ENCODE data around the gene CPEB1.
"Not testable (repeated sequence)": the region's sequence is repeated elsewhere in the genome, so short reads cannot be mapped to it uniquely, and the experiment has no call there.

Gene CPEB1

DNA sequence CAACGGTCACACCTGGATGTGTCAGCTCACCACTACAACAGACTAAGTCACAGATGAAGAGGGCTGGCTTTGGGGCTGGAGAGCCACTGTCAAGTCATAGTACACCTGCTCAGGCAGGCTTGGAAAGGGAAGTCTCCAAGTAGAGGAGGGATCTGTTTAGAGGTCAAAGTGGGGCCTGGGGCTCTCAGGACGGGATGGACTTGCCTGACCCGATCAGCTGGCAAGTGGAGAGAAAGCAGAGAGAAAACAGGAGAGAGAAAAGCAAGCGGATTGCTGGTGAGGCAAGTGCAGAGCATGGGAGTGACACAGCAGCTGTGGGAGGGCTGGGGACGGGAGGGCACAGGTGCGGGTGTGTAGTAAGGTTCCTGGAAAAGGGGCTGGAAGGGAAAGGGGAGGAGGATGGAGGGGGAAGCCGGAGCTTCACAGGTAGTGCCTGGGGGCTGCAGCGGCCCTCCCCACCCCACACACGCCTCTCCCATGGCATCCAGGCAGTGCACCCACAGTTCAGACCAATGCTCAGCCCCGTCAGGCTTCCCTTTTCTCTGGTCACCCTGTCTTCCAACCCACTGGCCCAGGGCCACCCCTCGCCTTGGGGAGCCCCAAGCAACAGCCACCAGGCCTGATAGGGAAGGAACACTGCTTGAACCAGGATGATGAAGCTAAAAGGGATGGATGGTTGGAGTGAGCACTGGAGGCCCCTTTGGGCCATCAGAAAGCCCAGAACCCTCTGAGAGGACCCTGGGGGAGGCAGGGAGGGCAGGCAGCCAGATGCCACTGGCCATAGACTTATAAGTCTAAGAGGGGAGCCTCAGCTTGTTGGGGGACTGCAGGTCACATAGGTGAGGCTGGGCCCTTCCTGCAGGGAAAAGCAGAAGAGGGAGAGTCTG is 115.4 kb downstream of the CPEB1 start:
- no peak overlapping the region for H3K4me3 ChIP-seq (ENCODE audit: low read depth, low read length)
- no peak for DNase-seq (ENCODE audit: low read depth)
- TF ChIP-seq, protein P1, sequence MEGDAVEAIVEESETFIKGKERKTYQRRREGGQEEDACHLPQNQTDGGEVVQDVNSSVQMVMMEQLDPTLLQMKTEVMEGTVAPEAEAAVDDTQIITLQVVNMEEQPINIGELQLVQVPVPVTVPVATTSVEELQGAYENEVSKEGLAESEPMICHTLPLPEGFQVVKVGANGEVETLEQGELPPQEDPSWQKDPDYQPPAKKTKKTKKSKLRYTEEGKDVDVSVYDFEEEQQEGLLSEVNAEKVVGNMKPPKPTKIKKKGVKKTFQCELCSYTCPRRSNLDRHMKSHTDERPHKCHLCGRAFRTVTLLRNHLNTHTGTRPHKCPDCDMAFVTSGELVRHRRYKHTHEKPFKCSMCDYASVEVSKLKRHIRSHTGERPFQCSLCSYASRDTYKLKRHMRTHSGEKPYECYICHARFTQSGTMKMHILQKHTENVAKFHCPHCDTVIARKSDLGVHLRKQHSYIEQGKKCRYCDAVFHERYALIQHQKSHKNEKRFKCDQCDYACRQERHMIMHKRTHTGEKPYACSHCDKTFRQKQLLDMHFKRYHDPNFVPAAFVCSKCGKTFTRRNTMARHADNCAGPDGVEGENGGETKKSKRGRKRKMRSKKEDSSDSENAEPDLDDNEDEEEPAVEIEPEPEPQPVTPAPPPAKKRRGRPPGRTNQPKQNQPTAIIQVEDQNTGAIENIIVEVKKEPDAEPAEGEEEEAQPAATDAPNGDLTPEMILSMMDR (IDR thresholded peaks at IDR 0.05; ENCODE audit: low read depth, low read length, missing control alignments) = no peak

- no peak for DNase-seq (ENCODE audit: low read depth)
- TF ChIP-seq, protein P1 (IDR thresholded peaks at IDR 0.05; ENCODE audit: low read depth, low read length, missing control alignments) = peak; percentile 86
- H3K4me3 ChIP-seq (ENCODE audit: low read depth, low read length) = no peak overlapping the region; the same call in 1 of the 2 replicates
Measured at GRCh38 chr15:82530606-82531379, 116.4 kb downstream of the CPEB1 start.

- DNase-seq (ENCODE audit: low read depth) = no peak
- H3K4me3 ChIP-seq (ENCODE audit: low read depth, low read length) = no peak overlapping the region
- TF ChIP-seq, protein P1 (IDR thresholded peaks at IDR 0.05; ENCODE audit: low read depth, low read length, missing control alignments) = no peak
Measured at GRCh38 chr15:82530006-82530405, 117.2 kb downstream of the CPEB1 start.

DNA sequence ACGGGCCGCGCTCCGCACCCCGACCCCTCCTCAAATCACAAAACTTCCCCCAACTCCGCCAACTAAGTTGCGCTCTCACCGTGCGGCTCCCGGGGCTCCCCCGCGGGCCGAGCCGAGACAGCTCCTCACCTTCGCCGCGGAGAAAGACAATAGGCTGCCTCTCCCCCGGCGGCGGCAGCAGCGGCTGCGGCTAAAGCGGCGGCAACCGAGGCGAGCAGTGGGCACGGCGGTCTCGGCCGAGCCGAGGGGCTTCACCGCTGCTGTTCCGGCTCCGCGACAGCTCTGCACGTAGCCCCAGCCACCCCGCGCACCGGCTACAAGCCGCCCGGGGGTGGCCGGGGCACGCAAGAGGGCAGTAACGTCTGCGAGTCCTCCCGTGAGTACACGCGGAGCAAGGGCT is 133.6 kb downstream of the CPEB1 start:
- H3K4me3 ChIP-seq (ENCODE audit: low read depth, low read length); DNase-seq (ENCODE audit: low read depth): not testable (repeated sequence)

GRCh38 chr15:82507693-82508092 is 139.5 kb downstream of the CPEB1 start:
- DNase-seq (ENCODE audit: low read depth); H3K4me3 ChIP-seq (ENCODE audit: low read depth, low read length): not testable (repeated sequence)

DNA sequence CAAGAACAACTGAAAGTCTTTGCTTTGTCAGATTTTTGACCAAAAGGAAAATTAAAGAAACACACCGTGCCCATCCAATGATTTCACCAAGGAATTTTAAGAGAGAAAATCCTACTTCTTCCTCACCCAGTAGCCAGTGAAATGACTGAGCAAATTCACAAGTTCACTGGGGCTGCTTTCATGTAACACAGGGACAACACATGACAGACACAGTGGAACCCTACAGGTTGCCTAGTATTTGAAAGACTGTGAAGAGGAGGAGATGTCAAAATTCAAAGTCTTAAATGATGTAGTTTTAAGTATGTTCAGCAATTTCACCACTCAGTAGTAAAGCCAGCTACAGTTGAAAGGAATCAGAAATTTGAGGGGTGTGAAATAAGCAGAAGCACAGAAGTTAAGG is 140.1 kb downstream of the CPEB1 start:
- not testable (repeated sequence) for H3K4me3 ChIP-seq (ENCODE audit: low read depth, low read length); DNase-seq (ENCODE audit: low read depth)

DNA sequence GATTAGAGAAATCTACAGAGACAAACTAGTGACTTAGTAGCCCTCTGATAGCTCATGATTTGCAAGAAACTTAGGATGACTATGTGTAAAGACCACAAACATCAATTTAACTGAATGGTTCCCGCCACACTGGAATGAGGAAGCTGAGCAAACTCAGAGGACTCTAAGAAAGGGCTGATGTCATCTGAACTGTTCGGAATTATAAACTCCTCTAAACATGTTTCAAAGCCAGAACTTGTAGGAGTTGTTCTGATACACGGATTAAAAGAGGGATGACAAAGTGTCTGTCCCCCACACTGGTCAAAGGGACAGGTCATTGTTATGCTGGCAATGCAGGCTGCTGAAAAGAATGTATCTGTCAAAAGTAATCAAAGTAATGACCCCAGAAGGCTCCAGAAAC is 141.3 kb downstream of the CPEB1 start:
- not testable (repeated sequence) for DNase-seq (ENCODE audit: low read depth); H3K4me3 ChIP-seq (ENCODE audit: low read depth, low read length)

GRCh38 chr15:82504074-82504473 is 143.1 kb downstream of the CPEB1 start:
- not testable (repeated sequence) for DNase-seq (ENCODE audit: low read depth); H3K4me3 ChIP-seq (ENCODE audit: low read depth, low read length)

DNA sequence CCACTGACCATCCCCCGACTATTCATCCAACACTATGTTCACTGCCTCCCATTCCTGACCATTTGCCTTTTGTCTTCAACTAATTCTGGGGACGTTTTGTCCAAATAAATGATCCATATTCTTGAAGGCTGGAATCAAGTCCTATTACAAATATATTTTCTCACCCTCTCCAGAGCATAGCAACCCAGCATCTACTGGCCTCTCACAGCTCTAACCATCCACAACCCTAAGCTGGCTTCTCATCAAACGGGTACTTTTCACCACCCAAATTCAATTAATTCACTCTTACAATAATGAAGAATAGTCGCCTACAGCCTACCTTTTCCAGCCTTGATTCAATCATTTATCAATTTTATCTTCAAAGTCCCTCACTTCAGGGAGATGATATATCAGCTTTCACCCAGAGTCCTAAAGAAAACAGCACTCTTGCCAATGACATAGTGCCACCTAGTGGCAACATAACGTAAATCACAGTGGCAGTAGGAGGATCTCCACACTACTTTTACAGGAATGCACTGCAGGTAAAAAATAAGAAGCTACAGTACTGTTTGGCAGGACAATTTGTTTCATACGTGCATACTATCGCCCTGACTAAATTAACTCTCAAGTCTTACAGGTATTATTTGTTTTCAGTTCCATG is 144.3 kb downstream of the CPEB1 start:
- DNase-seq (ENCODE audit: low read depth); H3K4me3 ChIP-seq (ENCODE audit: low read depth, low read length): not testable (repeated sequence)
- TF ChIP-seq, protein P1 (IDR thresholded peaks at IDR 0.05; ENCODE audit: low read depth, low read length, missing control alignments) = peak; percentile 11

DNA sequence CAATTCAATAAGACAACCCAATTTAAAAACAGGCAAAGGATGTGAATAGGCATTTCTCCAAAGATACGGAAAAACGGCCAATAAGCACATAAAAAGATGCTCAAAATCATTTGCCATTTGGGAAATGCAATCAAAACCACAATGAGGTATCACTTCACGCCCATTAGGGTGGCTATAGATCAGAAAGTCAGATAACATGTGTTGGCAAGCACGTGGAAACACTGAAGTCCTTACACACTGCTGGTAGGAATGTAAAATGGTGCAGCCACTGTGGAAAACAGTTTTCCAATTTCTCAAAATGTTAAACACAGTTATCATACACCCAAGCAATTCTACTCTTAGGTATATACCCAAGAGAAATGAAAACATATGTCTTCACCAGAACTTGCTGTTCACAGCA is 146.4 kb downstream of the CPEB1 start:
- H3K4me3 ChIP-seq (ENCODE audit: low read depth, low read length); DNase-seq (ENCODE audit: low read depth): not testable (repeated sequence)

DNA sequence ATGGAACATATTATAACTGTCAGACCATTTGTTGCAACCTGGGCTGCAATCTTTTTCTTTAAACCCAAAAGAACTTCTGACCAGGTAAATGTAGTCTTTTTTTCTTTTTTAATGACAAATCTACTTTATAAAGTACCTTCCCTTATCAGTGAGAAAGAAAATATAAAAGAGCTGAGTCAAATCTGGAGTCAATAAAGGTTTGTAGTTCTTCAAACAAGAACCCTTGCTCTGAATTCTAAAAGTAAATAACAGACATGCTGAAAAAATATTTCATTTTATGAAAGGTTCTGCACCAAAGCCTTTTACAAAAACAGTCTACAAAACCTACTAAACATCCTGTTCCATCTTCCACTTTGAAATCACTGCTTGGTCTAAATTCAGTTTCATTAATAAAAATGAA is 149.2 kb downstream of the CPEB1 start:
- DNase-seq (ENCODE audit: low read depth); H3K4me3 ChIP-seq (ENCODE audit: low read depth, low read length): not testable (repeated sequence)

All from GM12864 (cell line).